Liver (tissue), 9 donors: Measurements from ENCODE around the gene ZNF101. TPM values are rescaled to one million over a fixed set of nuclear protein-coding genes. Genes with fewer than 3 reads are reported as not detected.

Source experiments
- DNase-seq: peaks from one replicate; pipeline ENCODE4 v3.0.0-alpha.2; 2017; ENCODE audit warnings: low spot score
- H3K27ac ChIP-seq, 2 donors: one replicate each; pipeline ENCODE4 v1.7.0; 2013; ENCODE audit warnings: inconsistent platforms in 2 of 2, low read length in 2 of 2, control low read depth in 1 of 2, low read depth in 1 of 2, mild to moderate bottlenecking in 1 of 2
- H3K27me3 ChIP-seq, 4 donors: one replicate each; pipeline versions ENCODE4 v1.6.1 to v1.7.0; 2013; ENCODE audit warnings: low read length in 3 of 4, inconsistent platforms in 1 of 4, mild to moderate bottlenecking in 1 of 4, moderate library complexity in 1 of 4; ENCODE audit not compliant: control insufficient read depth in 4 of 4, insufficient read depth in 4 of 4
- H3K36me3 ChIP-seq, 4 donors: one replicate each; pipeline versions ENCODE4 v1.6.1 to v1.7.0; 2013; ENCODE audit warnings: low read length in 3 of 4, mild to moderate bottlenecking in 3 of 4, low read depth in 1 of 4, moderate library complexity in 1 of 4; ENCODE audit not compliant: control insufficient read depth in 4 of 4, insufficient read depth in 3 of 4
- H3K4me1 ChIP-seq, 4 donors: one replicate each; pipeline versions ENCODE4 v1.6.1 to v1.7.0; 2013; ENCODE audit warnings: low read length in 3 of 4, mild to moderate bottlenecking in 3 of 4, moderate library complexity in 1 of 4; ENCODE audit not compliant: control insufficient read depth in 4 of 4, insufficient read depth in 4 of 4
- H3K4me3 ChIP-seq, 3 donors: one replicate each; pipeline versions ENCODE4 v1.6.1 to v1.7.0; 2013; ENCODE audit warnings: low read length in 3 of 3, control low read depth in 1 of 3, low read depth in 1 of 3, mild to moderate bottlenecking in 1 of 3
- H3K9ac ChIP-seq, 2 donors: one replicate each; pipeline ENCODE4 v1.7.0; 2013; ENCODE audit warnings: low read length in 2 of 2, mild to moderate bottlenecking in 2 of 2, moderate library complexity in 2 of 2, control low read depth in 1 of 2, low read depth in 1 of 2
- H3K9me3 ChIP-seq, 4 donors: one replicate each; pipeline versions ENCODE4 v1.6.1 to v1.7.0; 2013; ENCODE audit warnings: low read length in 3 of 4; ENCODE audit not compliant: control insufficient read depth in 4 of 4
- EGR1 ChIP-seq, 2 donors: IDR thresholded peaks; 2 replicates each; pipeline ENCODE4 v1.6.1; 2016 to 2018; ENCODE audit warnings: antibody characterized with exemption in 2 of 2, low read depth in 2 of 2
- FOXA1 ChIP-seq: IDR thresholded peaks from 2 replicates; pipeline ENCODE4 v1.6.1; 2016; ENCODE audit warnings: antibody characterized with exemption
- FOXA2 ChIP-seq: IDR thresholded peaks from 2 replicates; pipeline ENCODE4 v1.6.1; 2016; ENCODE audit warnings: antibody characterized with exemption
- GABPA ChIP-seq, 2 donors: IDR thresholded peaks in 1 of 2; conservative IDR thresholded peaks in 1 of 2; 2 replicates each; pipeline ENCODE4 v1.6.1; 2016; ENCODE audit warnings: antibody characterized with exemption in 2 of 2, mild to moderate bottlenecking in 1 of 2, moderate library complexity in 1 of 2
- HNF4A ChIP-seq, 2 donors: conservative IDR thresholded peaks; 2 replicates each; pipeline ENCODE4 v1.6.1; 2016; ENCODE audit warnings: antibody characterized with exemption in 2 of 2, mild to moderate bottlenecking in 2 of 2
- HNF4G ChIP-seq: IDR thresholded peaks from 2 replicates; pipeline ENCODE4 v1.6.1; 2016; ENCODE audit warnings: antibody characterized with exemption
- JUND ChIP-seq, 2 donors: IDR thresholded peaks; 2 replicates each; pipeline ENCODE4 v1.6.1; 2016; ENCODE audit warnings: antibody characterized with exemption in 2 of 2
- NR2F2 ChIP-seq: IDR thresholded peaks from 2 replicates; pipeline ENCODE4 v1.6.1; 2016; ENCODE audit warnings: antibody characterized with exemption
- RAD21 ChIP-seq, 2 donors: IDR thresholded peaks; 2 replicates each; pipeline ENCODE4 v1.6.1; 2016; ENCODE audit warnings: antibody characterized with exemption in 2 of 2, mild to moderate bottlenecking in 2 of 2
- RXRA ChIP-seq, 2 donors: IDR thresholded peaks; 2 replicates each; pipeline ENCODE4 v1.6.1; 2017 to 2018; ENCODE audit warnings: antibody characterized with exemption in 2 of 2, mild to moderate bottlenecking in 1 of 2
- SP1 ChIP-seq: IDR thresholded peaks from 2 replicates; pipeline ENCODE4 v1.6.1; 2018; ENCODE audit warnings: antibody characterized with exemption, mild to moderate bottlenecking
- TAF1 ChIP-seq: conservative IDR thresholded peaks from 2 replicates; pipeline ENCODE4 v1.6.1; 2016; ENCODE audit warnings: antibody characterized with exemption, mild to moderate bottlenecking
- YY1 ChIP-seq: IDR thresholded peaks from 2 replicates; pipeline ENCODE4 v1.6.1; 2016; ENCODE audit warnings: antibody characterized with exemption, mild to moderate bottlenecking
- WGBS: extraction: QIAGEN DNeasy Blood & Tissue Kit; methylation state at CpG from one replicate; pipeline ENCODE4 v1.1.7; 2013; 5-methylcytosine and 5-hydroxymethylcytosine counted together
- polyA plus RNA-seq, 2 donors: library from polyadenylated mRNA; stranded (reverse) in 1 of 2; unstranded in 1 of 2; fragments of 200-250 nt in 1 of 2; fragments of >200 nt in 1 of 2; fragmentation: Nextera tagmentation in 1 of 2; extraction: Ambion mirVana in 1 of 2; gene quantifications; one replicate each; pipeline versions ENCODE4 v1.2.1 to v1.2.3, GENCODE V29; 2013 to 2015
- total RNA-seq, 2 donors: library from RNA; depleted of rRNA; stranded (reverse); fragments of >200 nt; gene quantifications; one replicate each; pipeline ENCODE4 v1.2.3, GENCODE V29; 2014
- TF ChIP-seq, protein P1 (sequence below): fragments of 150-350 bp; IDR thresholded peaks from 2 replicates; pipeline ENCODE4 v1.5.1; 2017; ENCODE audit warnings: improper control_type of control experiment, low read depth, low read length; ENCODE audit not compliant: missing input control
- TF ChIP-seq, protein P2 (sequence below): IDR thresholded peaks from 2 replicates; pipeline ENCODE4 v1.6.1; 2016; ENCODE audit warnings: antibody characterized with exemption
- TF ChIP-seq, protein P3 (sequence below): IDR thresholded peaks from 2 replicates; pipeline ENCODE4 v1.6.1; 2016; ENCODE audit warnings: antibody characterized with exemption
- TF ChIP-seq, protein P4 (sequence below): IDR thresholded peaks from 2 replicates; pipeline ENCODE4 v1.6.1; 2016; ENCODE audit warnings: antibody characterized with exemption
- TF ChIP-seq, protein P5 (sequence below): IDR thresholded peaks from 2 replicates; pipeline ENCODE4 v1.6.1; 2016; ENCODE audit warnings: antibody characterized with exemption, mild to moderate bottlenecking
- donor health status: healthy.
- donor health status: healthy.
- donor health status: healthy.
- donor health status: healthy.
- donor health status: healthy.

Gene ZNF101
- total and polyA plus RNA-seq, 4 donors: 1.5 to 6.9 (median 3.5) TPM

DNA sequence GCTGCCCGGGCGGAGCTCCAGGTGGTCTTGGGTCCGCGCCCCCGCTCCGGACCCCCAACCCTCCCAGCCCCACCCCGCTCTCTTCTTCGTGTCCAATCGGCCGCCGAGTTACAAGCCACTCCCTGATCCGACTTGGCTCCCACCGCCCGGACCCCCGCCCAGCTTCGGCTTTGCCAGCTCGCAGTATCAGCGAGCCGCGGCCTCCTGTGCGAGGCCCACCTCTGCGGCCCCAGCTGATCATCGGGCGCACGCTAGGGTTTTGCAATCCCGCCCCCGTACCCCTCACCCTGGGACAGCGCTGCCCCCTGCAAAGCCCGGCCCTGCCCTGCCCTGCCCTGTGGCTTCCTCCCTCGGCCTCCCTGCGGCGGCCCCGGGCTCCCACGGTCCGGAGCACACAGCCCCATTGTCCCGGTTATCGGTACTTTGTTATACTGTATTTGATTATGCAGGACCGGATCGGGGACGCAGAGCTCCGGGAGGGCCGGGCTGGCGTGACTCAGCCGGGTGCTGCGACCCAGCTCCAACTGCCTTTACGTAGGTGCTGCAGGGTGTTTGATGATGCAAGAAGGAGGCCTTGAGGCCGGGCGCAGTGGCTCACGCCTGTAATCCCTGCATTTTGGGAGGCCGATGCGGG is 40.0 kb upstream of the ZNF101 start:
- Histone ChIP-seq H3K27me3 (peaks cover 0 to 2% (median 0%) of the 10 kb centered on the region in 4 donors), H3K9me3 (no peaks in the 10 kb centered on the region), H3K4me3 (peak overlapping the region in 1 of 3 donors; percentile 44), H3K4me1 (peaks cover 0 to 8% (median 3%) of the 10 kb centered on the region in 4 donors), H3K9ac (no peak overlapping the region), H3K36me3 (peaks cover 0 to 3% (median 0%) of the 10 kb centered on the region in 4 donors), H3K27ac (peak overlapping the region in 1 of 2 donors; percentile 28)
- 16% methylated on average over 51 of the region's 51 CpGs for WGBS
- TF ChIP-seq, protein P1, sequence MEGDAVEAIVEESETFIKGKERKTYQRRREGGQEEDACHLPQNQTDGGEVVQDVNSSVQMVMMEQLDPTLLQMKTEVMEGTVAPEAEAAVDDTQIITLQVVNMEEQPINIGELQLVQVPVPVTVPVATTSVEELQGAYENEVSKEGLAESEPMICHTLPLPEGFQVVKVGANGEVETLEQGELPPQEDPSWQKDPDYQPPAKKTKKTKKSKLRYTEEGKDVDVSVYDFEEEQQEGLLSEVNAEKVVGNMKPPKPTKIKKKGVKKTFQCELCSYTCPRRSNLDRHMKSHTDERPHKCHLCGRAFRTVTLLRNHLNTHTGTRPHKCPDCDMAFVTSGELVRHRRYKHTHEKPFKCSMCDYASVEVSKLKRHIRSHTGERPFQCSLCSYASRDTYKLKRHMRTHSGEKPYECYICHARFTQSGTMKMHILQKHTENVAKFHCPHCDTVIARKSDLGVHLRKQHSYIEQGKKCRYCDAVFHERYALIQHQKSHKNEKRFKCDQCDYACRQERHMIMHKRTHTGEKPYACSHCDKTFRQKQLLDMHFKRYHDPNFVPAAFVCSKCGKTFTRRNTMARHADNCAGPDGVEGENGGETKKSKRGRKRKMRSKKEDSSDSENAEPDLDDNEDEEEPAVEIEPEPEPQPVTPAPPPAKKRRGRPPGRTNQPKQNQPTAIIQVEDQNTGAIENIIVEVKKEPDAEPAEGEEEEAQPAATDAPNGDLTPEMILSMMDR: no peak
- TF ChIP-seq NR2F2 (no peak), FOXA2 (no peak), HNF4A (conservative IDR thresholded peaks at IDR 0.05) (no peak), FOXA1 (no peak), HNF4G (no peak), RAD21 (IDR thresholded peaks at IDR 0.05) (no peak), TAF1 (no peak), RXRA (IDR thresholded peaks at IDR 0.05) (no peak), SP1 (no peak), EGR1 (IDR thresholded peaks at IDR 0.05; ENCODE audit: low read depth in 2 of 2) (no peak), GABPA (IDR thresholded peaks at IDR 0.05 in 1 of 2, conservative IDR thresholded peaks at IDR 0.05 in 1 of 2) (no peak), JUND (IDR thresholded peaks at IDR 0.05) (no peak), YY1 (no peak)
- TF ChIP-seq, protein P2, sequence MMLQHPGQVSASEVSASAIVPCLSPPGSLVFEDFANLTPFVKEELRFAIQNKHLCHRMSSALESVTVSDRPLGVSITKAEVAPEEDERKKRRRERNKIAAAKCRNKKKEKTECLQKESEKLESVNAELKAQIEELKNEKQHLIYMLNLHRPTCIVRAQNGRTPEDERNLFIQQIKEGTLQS: no peak
- TF ChIP-seq, protein P3, sequence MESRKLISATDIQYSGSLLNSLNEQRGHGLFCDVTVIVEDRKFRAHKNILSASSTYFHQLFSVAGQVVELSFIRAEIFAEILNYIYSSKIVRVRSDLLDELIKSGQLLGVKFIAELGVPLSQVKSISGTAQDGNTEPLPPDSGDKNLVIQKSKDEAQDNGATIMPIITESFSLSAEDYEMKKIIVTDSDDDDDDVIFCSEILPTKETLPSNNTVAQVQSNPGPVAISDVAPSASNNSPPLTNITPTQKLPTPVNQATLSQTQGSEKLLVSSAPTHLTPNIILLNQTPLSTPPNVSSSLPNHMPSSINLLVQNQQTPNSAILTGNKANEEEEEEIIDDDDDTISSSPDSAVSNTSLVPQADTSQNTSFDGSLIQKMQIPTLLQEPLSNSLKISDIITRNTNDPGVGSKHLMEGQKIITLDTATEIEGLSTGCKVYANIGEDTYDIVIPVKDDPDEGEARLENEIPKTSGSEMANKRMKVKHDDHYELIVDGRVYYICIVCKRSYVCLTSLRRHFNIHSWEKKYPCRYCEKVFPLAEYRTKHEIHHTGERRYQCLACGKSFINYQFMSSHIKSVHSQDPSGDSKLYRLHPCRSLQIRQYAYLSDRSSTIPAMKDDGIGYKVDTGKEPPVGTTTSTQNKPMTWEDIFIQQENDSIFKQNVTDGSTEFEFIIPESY: no peak
- DNase-seq: no peak

DNA sequence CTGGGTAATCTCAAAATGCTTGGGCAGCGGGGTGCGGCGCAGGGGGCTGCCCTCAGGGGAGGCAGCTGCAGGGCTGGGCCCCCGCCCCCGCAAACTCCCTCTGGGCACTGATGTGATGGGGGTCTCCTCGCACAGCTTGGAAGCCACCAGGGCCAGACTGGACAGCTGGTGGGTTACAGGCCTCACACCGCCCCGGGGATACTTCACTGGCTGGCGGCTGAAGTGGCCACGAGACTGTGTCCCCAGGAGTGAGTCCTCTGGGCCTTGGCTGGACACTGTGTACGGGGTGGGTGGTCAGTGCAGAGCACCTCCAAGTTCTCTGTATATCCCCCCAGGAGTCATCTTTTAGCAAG is 38.6 kb upstream of the ZNF101 start:
- H3K9ac ChIP-seq: no peak overlapping the region
- peaks cover 0 to 8% (median 3%) of the 10 kb centered on the region in 4 donors for H3K4me1 ChIP-seq
- H3K27me3 ChIP-seq: peaks cover 0 to 2% (median 0%) of the 10 kb centered on the region in 4 donors
- H3K4me3 ChIP-seq: no peak overlapping the region
- H3K36me3 ChIP-seq: peaks cover 0 to 8% (median 5%) of the 10 kb centered on the region in 4 donors
- no peak overlapping the region for H3K27ac ChIP-seq
- DNase-seq: no peak
- no peaks in the 10 kb centered on the region for H3K9me3 ChIP-seq
- 99% methylated on average over 11 of the region's 11 CpGs for WGBS
- TF ChIP-seq HNF4G (no peak), JUND (IDR thresholded peaks at IDR 0.05) (no peak), YY1 (no peak), FOXA1 (no peak), FOXA2 (no peak), GABPA (IDR thresholded peaks at IDR 0.05 in 1 of 2, conservative IDR thresholded peaks at IDR 0.05 in 1 of 2) (no peak), SP1 (no peak), HNF4A (conservative IDR thresholded peaks at IDR 0.05) (no peak), RXRA (IDR thresholded peaks at IDR 0.05) (no peak), EGR1 (IDR thresholded peaks at IDR 0.05; ENCODE audit: low read depth in 2 of 2) (no peak), RAD21 (IDR thresholded peaks at IDR 0.05) (no peak), NR2F2 (no peak), TAF1 (no peak)
- TF ChIP-seq, protein P1: no peak
- TF ChIP-seq, protein P4, sequence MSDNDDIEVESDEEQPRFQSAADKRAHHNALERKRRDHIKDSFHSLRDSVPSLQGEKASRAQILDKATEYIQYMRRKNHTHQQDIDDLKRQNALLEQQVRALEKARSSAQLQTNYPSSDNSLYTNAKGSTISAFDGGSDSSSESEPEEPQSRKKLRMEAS: no peak
- TF ChIP-seq, protein P3: no peak
- TF ChIP-seq, protein P5, sequence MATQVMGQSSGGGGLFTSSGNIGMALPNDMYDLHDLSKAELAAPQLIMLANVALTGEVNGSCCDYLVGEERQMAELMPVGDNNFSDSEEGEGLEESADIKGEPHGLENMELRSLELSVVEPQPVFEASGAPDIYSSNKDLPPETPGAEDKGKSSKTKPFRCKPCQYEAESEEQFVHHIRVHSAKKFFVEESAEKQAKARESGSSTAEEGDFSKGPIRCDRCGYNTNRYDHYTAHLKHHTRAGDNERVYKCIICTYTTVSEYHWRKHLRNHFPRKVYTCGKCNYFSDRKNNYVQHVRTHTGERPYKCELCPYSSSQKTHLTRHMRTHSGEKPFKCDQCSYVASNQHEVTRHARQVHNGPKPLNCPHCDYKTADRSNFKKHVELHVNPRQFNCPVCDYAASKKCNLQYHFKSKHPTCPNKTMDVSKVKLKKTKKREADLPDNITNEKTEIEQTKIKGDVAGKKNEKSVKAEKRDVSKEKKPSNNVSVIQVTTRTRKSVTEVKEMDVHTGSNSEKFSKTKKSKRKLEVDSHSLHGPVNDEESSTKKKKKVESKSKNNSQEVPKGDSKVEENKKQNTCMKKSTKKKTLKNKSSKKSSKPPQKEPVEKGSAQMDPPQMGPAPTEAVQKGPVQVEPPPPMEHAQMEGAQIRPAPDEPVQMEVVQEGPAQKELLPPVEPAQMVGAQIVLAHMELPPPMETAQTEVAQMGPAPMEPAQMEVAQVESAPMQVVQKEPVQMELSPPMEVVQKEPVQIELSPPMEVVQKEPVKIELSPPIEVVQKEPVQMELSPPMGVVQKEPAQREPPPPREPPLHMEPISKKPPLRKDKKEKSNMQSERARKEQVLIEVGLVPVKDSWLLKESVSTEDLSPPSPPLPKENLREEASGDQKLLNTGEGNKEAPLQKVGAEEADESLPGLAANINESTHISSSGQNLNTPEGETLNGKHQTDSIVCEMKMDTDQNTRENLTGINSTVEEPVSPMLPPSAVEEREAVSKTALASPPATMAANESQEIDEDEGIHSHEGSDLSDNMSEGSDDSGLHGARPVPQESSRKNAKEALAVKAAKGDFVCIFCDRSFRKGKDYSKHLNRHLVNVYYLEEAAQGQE: no peak
